ENCODE measurements around the gene L3MBTL4. TPM values are rescaled to one million over a fixed set of nuclear protein-coding genes. Genes with fewer than 3 reads are reported as not detected.
A peak's percentile ranks its signal among the peaks of the same experiment; 100 is the strongest.
"Not testable (repeated sequence)": the region's sequence is repeated elsewhere in the genome, so short reads cannot be mapped to it uniquely, and the experiment has no call there.

L3MBTL4 gene
- total RNA-seq, 1 donor from 2014 or later, result 6.5 TPM

GRCh38 chr18:6249788-6250187 is 164.9 kb downstream of the L3MBTL4 start:
- no peak for DNase-seq

- DNase-seq, result no peak
Measured at GRCh38 chr18:6249170-6249569, 165.5 kb downstream of the L3MBTL4 start.

GRCh38 chr18:6248017-6248416 is 166.7 kb downstream of the L3MBTL4 start:
- no peak for DNase-seq

DNA sequence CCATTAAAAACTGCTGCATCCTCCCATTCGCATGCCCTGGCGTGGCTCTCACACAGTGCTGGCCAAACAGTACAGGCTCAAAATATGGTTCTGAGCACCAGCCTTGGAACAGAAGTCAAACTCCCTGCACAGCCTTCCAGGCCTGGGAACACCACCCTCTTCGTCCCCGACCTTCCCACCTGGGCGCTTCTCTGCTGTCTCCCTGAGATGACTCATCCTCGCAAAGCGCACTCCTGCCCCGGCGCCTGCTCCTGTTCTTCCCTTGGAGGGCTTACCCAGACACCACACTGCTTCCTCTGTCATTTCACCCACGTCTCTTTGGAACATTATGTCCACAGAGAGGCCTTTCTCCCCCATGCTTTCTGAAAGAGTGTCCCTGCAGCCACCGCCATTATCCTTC is 172.7 kb downstream of the L3MBTL4 start:
- no peak for DNase-seq

GRCh38 chr18:6239716-6240115 is 175.0 kb downstream of the L3MBTL4 start:
- peak; percentile 21 for DNase-seq

DNA sequence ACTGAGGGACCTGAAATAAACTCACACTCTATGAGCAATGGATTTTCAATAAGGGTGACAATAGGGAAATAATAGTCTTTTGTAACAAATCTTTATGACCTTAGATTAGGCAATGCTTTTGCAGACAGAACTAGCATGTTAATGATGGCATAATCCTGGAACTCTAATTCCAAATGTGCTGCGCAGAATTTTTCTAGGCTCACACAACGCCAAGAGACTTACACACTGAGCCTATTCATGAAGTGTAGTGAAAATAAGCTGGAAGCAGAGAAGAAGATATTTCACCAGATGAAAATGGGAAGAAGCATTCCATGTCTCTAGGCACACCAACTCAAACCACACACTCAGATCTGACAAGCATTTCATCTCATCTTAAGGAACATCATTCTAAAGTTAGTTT is 178.5 kb downstream of the L3MBTL4 start:
- DNase-seq, result no peak

DNA sequence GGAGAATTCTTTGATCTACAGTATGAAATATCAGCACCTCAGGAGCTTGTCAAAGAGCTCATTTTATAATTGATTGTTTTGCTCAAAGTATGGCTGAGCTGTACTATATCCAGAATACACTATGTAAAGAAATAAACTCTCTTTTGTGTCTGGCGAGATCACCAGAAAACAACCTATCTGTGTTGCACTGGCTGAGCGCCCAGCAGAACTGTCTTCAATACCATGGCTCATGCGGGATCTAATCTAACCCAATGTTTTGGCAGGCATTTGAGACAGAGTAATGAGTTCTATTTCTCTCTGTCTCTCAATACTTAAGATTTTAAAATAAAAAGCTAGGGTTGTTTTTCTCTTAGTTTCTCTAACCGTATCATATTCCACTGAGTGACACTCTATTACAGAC is 192.4 kb downstream of the L3MBTL4 start:
- DNase-seq, result no peak

GRCh38 chr18:6221602-6222014 is 193.1 kb downstream of the L3MBTL4 start:
- DNase-seq, result no peak

DNA sequence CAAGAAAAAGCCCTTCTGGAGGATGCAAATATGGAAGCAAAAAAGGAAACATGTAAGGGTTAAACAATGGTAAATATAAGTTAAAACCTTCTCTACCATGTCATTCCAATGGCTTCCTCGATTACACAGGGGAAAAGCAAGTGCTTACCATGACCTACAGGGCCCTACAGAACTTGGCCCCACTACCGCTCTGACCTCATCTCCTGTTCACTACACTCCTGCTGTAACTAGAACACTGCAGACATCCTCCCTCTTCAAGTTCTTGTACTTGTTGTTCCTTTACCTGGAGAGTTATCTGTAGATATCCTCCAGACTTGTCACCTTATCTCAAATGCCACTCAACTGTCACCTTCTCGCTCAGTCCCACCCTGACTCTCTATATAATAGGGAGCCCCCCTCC is 194.6 kb downstream of the L3MBTL4 start:
- no peak for DNase-seq

- peak; percentile 73 for DNase-seq
Measured at GRCh38 chr18:6219116-6219717, 195.5 kb downstream of the L3MBTL4 start.

DNA sequence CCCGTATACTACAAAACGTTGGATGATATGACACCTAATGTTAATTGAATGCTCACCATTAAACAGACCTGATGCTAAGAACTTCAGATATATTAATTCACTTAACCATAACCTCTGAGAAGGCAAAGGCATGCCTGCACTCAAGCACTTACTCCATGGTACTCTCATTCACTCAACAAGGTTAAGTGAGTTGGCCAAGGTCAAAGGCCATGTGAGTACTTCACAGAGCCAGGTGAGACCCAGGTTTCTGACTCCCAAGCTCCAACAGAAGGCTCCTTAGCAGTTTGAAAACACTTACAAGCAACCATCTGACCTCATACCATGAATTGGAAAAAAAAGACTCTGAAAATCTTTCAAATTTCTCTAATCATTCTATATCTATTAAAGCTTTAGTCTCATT is 198.8 kb downstream of the L3MBTL4 start:
- DNase-seq, result no peak

DNA sequence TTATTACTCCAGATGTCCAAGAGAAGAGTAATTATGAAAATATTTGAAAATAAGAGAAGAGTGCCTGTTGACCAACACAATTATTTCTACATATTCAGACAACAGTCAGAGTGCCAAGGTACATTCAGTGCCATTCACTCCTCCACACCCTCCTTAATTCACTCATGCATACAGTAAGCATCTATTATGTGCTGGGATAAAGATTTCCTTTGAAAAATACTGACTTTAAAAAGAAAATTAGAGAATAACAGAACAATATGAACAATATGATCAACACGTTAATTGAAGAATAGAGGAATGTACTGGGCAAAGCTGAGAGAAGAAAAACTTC is 203.6 kb downstream of the L3MBTL4 start:
- DNase-seq, result no peak

GRCh38 chr18:6210349-6211173 is 204.2 kb downstream of the L3MBTL4 start:
- no peak for DNase-seq

DNA sequence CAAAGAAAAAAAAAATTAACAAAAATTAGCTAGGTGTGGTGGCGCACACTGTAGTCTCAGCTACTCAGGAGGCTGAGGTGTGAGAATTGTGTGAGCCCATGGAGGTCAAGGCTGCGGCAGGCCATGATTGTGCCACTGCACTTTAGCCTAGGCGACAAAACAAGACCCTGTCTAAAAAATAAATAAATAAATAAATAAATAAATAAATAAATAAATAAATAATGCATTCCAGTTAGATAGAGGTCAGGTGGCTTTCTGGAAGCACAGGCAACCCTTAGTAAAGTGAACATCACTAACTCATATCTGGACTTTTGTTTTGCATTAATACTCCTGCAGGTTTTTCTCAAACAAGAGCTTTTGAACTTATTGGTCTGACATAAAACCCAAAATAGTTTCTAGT is 206.8 kb downstream of the L3MBTL4 start:
- DNase-seq, result no peak

DNA sequence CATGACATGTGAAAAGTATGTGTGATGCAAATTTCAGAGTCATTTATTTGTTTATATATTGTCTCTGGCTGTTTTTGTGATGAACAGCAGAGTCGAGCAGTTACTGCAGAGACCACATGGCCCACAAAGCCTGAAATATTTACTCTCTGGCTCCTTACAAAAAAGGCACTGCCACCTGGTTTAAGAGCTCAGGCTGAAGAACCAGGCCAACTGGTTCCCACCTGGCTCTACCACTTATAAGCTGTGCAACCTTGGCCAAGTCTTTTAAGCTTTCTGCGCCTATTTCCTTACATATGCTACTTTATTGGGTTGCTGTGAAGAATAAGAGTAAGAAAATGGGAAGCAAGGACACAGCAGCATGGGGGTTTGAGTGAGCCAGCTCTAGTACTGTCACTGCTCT is 207.6 kb downstream of the L3MBTL4 start:
- peak; percentile 53 for DNase-seq

DNA sequence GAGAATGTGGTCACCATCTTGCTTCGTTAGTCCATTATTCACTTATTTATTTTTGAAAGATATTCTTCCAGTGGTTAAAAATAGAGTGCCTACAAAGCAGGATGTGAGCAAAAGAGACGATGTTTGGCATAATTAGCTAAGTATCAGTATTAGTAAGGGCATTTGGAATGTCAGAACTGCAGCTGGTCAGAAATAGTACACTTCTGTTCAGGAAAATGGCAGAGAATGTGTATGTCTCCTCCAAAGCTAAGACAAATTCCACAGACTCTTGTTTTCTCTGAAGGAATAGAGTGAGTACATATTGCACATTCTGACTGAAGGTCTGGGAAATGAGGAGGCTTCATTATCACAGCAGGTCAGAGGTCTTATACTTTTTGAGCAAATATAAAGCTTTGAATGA is 209.0 kb downstream of the L3MBTL4 start:
- DNase-seq, result no peak

DNA sequence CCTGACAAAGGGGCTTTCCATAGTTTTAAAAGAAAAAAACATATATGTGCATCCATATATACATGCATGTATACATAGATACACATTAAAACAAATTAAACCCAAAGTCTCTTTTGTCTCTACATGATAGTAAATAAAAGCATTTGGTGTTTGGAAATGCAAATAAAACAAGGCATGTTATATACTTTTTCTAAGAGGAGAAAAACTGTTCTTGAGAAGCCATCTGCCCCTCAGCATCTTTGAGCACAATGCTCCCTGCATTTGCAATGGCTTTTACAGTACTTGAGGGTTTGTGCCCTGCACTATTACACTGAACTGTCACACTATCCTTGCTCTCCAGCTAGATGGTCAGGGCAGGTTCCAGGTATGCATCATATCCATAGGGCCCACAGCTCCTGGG is 210.2 kb downstream of the L3MBTL4 start:
- DNase-seq, result no peak

GRCh38 chr18:6203791-6204190 is 210.9 kb downstream of the L3MBTL4 start:
- DNase-seq, result peak; percentile 31

DNA sequence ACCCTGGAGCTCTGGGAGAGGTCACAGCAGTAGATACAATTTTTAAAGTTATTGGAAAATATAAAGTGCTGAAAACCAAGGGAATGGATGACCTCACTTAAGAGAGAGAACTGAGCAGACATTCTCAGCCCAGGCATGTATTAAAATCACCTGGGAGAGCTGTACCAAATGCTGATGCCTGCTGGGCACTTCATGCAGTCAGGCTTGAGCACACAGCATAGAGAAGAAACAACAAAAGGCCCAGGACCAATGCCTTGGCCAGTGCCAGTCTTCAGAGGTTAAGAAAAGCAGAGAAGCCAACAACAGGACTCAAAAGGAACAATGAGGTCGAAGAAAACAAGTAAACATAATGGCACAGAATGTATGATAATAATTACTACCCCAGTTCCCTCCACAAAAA is 211.8 kb downstream of the L3MBTL4 start:
- DNase-seq, result no peak

GRCh38 chr18:6200204-6200774 is 214.4 kb downstream of the L3MBTL4 start:
- no peak for DNase-seq

DNA sequence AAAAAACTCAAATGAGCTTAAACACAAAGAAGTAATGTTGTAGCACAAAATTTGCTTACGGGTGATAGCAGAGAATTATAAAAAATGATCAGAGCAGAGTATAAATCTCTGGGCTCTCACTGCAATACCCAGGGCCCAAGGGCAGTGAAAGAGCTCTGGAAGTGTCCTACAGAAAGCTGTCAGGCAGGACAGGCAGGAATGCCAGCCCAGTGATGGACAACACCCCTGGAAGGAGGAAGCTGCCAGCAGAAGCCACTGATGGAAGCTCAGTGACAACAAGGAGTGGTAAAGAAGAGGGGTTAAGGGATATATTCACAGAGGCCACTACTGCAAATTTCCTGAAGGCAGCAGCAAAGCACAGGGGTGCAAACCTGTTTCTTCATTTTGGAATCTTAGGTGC is 214.9 kb downstream of the L3MBTL4 start:
- DNase-seq, result no peak

DNA sequence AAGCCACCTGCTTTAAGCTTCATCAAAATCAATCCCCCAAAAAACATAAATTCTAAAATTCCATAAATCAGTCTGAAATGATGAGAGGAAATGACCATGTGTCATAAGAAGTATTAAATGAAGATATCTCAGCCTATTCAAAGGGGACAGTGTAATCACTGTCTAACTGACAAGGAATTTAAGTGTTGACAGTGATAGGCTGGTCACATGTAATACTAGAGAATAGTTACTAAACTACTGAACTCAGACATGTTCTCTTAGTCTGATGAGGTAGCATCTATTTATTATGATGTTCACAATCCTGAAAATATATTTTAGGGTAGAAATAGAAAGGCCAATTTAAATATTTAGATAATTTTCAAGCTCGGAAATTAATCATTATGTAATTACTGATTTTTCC is 216.1 kb downstream of the L3MBTL4 start:
- DNase-seq, result no peak

GRCh38 chr18:6194640-6195039 is 220.1 kb downstream of the L3MBTL4 start:
- DNase-seq, result no peak

DNA sequence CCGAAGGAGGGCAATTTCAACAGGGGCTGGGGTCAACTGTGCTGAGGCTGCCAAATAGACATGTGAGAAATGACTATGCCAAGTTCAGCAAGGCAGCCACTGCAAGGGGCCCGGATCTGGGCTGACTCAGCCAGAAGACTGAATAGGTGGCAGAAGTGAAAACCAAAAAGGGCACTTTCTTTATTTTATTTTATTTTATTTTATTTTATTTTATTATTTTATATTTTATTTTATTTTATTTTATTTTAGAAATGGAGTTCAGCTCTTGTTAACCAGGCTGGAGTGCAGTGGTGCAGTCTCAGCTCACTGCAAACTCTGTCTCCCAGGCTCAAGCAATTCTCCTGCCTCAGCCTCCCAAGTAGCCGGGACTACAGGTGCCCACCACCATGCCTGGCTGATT is 228.9 kb downstream of the L3MBTL4 start:
- not testable (repeated sequence) for DNase-seq

Measured in tongue (tissue), 2 donors.